GM18867 (cell line): ENCODE measurements around the gene INTS15.

ENCODE experiments used
- ATAC-seq: cut with Tn5 transposase; IDR thresholded peaks from one replicate; pipeline ENCODE4 v1.9.1; 2021; ENCODE audit warnings: mild to moderate bottlenecking, moderate library complexity; ENCODE audit not compliant: unreplicated experiment

The INTS15 gene

GRCh38 chr7:6642239-6642839, 52.5 kb downstream of the INTS15 start:
- no peak for ATAC-seq

- ATAC-seq: no peak
Measured at GRCh38 chr7:6642861-6643640, 53.2 kb downstream of the INTS15 start.

- ATAC-seq: no peak
Measured at GRCh38 chr7:6643915-6644625, 54.2 kb downstream of the INTS15 start.

GRCh38 chr7:6644728-6645127, 54.9 kb downstream of the INTS15 start:
- ATAC-seq: no peak

GRCh38 chr7:6646465-6646864, 56.6 kb downstream of the INTS15 start:
- ATAC-seq: no peak

- no peak for ATAC-seq
Measured at GRCh38 chr7:6647080-6647479, 57.3 kb downstream of the INTS15 start.

GRCh38 chr7:6647541-6647940, 57.7 kb downstream of the INTS15 start:
- ATAC-seq: no peak

GRCh38 chr7:6648066-6648814, 58.4 kb downstream of the INTS15 start:
- ATAC-seq: no peak

- ATAC-seq: no peak
Measured at GRCh38 chr7:6648815-6649104, 58.9 kb downstream of the INTS15 start.

- ATAC-seq: no peak
Measured at GRCh38 chr7:6649241-6649961, 59.6 kb downstream of the INTS15 start.

GRCh38 chr7:6650086-6650485, 60.3 kb downstream of the INTS15 start:
- ATAC-seq: no peak

GRCh38 chr7:6650521-6651011, 60.7 kb downstream of the INTS15 start:
- ATAC-seq: no peak

- no peak for ATAC-seq
Measured at GRCh38 chr7:6651851-6652445, 62.1 kb downstream of the INTS15 start.

- no peak for ATAC-seq
Measured at GRCh38 chr7:6652446-6653011, 62.7 kb downstream of the INTS15 start.

GRCh38 chr7:6653071-6654003, 63.5 kb downstream of the INTS15 start:
- no peak for ATAC-seq

- ATAC-seq: no peak
Measured at GRCh38 chr7:6654113-6654841, 64.5 kb downstream of the INTS15 start.

- no peak for ATAC-seq
Measured at GRCh38 chr7:6654842-6655610, 65.2 kb downstream of the INTS15 start.
